GM12872 (cell line): ENCODE results near the gene DENND1A.

Source experiments
- CTCF ChIP-seq: IDR thresholded peaks from 3 replicates; pipeline ENCODE4 v1.5.1; 2011; ENCODE audit warnings: low read depth, mild to moderate bottlenecking, low read length, moderate library complexity; ENCODE audit not compliant: insufficient read depth

DENND1A gene

GRCh38 chr9:123928533-123929176, 1.3 kb downstream of the DENND1A start:
- peak; percentile 22; the same call in 1 of the 3 replicates for TF ChIP-seq CTCF

- TF ChIP-seq CTCF: no peak
Observed at GRCh38 chr9:123927625-123928532, 2.0 kb downstream of the DENND1A start.

- no peak for TF ChIP-seq CTCF
Observed at GRCh38 chr9:123926941-123927340, 3.0 kb downstream of the DENND1A start.

DNA sequence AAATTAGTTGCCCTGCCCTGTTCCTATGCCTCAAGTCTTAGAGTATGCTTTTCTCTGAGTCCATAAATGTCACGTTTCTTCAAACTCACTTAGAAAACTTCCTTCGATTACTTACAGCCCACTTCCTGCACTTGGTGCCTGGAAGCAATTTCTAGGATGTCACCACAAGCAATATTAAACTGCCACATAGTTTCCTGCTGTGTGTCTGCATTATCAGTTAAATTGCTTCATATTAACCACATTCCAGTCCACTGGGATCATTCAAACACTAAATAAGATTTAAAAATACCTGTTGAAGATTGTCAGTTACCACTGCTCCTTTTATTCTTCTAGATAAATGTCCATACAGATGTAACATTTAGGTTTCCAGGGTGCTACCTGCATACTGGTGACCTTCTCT, 4.1 kb downstream of the DENND1A start:
- TF ChIP-seq CTCF: no peak

- TF ChIP-seq CTCF: no peak
Observed at GRCh38 chr9:123925161-123925560, 4.8 kb downstream of the DENND1A start.

DNA sequence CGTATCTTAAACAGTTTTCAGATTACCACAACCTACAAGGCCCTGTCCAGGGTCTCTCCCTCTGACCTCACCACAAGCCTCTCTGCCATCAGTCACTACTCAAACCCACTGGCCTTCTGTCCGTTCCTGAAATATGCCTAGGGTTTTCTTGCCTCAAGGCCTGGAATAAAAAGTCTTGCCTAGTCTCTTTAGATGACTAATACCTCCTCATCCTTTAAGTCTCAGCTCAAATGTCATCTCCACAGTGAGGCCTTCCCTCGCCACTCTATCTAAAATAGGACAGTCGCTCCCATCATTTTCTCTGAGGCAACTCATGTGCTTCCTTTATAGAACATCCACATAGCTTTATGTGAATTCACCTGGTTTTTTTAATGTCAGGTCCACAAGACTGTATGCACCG, 5.2 kb downstream of the DENND1A start:
- no peak for TF ChIP-seq CTCF

DNA sequence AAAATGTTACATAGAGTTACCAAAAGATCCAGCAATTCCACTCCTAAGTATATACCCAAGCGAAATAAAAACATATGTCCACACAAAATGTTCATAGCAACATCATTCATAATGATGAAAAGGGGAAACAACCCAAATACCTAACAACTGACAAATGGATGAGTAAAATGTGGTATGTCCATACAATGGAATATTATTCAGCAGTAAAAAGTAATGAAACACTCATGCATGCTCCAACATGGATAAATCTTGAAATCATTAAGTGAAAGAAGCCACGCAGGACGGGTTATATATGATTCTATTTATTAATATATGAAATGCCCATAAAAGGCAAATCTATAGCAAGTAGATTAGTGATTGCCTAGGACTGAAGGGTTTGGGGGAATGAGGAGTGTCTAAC, 6.0 kb downstream of the DENND1A start:
- TF ChIP-seq CTCF: no peak
